HK-2 (cell line): ENCODE results near the gene LSM14B.
"Not testable (repeated sequence)": the region's sequence is repeated elsewhere in the genome, so short reads cannot be mapped to it uniquely, and the experiment has no call there.

Source experiments
- DNase-seq: peaks from one replicate; pipeline ENCODE4 v3.0.0-alpha.2; 2018; ENCODE audit not compliant: unreplicated experiment

Gene LSM14B

GRCh38 chr20:62112368-62112767 is 9.9 kb upstream of the LSM14B start:
- DNase-seq, result no peak

GRCh38 chr20:62114894-62115293 is 7.4 kb upstream of the LSM14B start:
- no peak for DNase-seq

GRCh38 chr20:62115800-62116407 is 6.4 kb upstream of the LSM14B start:
- not testable (repeated sequence) for DNase-seq

- DNase-seq, result no peak
These were observed 5.5 kb upstream of the LSM14B start for GRCh38 chr20:62116558-62117361.

GRCh38 chr20:62117362-62117646 is 5.0 kb upstream of the LSM14B start:
- no peak for DNase-seq

GRCh38 chr20:62117658-62118057 is 4.6 kb upstream of the LSM14B start:
- DNase-seq, result no peak

GRCh38 chr20:62118113-62119043 is 3.9 kb upstream of the LSM14B start:
- no peak for DNase-seq

GRCh38 chr20:62119115-62119514 is 3.2 kb upstream of the LSM14B start:
- no peak for DNase-seq

- DNase-seq, result no peak
These were observed 2.5 kb upstream of the LSM14B start for GRCh38 chr20:62119591-62120364.

GRCh38 chr20:62120365-62120762 is 1.9 kb upstream of the LSM14B start:
- DNase-seq, result no peak

GRCh38 chr20:62120990-62121775 is 1.1 kb upstream of the LSM14B start:
- DNase-seq, result no peak

- DNase-seq, result peak; percentile 62
These were observed 577 bp downstream of the LSM14B start for GRCh38 chr20:62122654-62123449.

- no peak for DNase-seq
These were observed 1.3 kb downstream of the LSM14B start for GRCh38 chr20:62123450-62124118.

- no peak for DNase-seq
These were observed 3.9 kb downstream of the LSM14B start for GRCh38 chr20:62126141-62126540.

GRCh38 chr20:62127799-62128198 is 5.5 kb downstream of the LSM14B start:
- DNase-seq, result no peak

- no peak for DNase-seq
These were observed 6.2 kb downstream of the LSM14B start for GRCh38 chr20:62128502-62128901.

GRCh38 chr20:62129731-62130531 is 7.7 kb downstream of the LSM14B start:
- DNase-seq, result no peak

GRCh38 chr20:62131560-62132320 is 9.5 kb downstream of the LSM14B start:
- no peak for DNase-seq
